Raji (cell line): ENCODE results near the gene PAK4.

Experiments used
- POLR2A ChIP-seq: IDR thresholded peaks from 2 replicates; pipeline ENCODE4 v1.6.1; 2011; ENCODE audit warnings: low read depth, low read length, control low read depth; ENCODE audit not compliant: insufficient read depth

Gene PAK4

DNA sequence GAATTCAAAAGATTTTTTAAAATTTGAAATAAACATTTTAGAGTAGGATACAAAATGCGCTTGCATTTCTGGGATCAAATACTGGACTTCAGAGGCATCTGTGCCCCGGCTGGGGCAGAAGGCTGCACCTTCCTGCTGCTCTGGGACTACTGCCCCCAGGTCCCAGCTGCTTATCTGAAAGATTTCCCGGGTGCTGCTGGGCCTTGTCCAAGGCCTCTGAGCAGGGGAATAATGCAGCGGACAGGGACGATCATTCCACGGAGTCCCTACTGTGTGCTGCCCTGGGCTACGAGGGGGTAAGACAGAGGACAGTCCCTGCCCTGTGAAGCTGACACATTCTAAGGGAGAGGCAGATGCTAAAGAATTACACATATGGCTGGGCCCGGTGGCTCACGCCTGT, 38.0 kb downstream of the PAK4 start:
- TF ChIP-seq POLR2A = no peak

DNA sequence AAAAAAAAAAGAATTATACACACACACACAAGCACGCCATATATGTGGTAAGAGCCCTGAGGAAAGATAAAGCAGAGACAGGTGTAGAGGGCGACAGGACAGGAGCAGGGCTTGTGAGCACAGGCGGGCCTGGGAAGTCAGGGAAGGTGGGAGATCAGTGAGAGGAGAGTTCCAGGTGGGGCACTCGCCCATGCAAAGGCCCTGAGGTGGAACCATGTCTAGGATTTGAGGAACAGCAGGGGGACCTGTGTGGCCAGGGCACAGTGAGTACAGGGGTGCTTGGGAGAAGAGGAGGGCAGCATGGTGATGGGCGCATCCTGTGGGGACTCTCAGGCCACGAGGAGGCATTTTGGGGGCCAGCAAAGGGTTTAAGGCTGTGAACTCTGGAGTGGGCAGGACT, 38.7 kb downstream of the PAK4 start:
- TF ChIP-seq POLR2A = no peak

DNA sequence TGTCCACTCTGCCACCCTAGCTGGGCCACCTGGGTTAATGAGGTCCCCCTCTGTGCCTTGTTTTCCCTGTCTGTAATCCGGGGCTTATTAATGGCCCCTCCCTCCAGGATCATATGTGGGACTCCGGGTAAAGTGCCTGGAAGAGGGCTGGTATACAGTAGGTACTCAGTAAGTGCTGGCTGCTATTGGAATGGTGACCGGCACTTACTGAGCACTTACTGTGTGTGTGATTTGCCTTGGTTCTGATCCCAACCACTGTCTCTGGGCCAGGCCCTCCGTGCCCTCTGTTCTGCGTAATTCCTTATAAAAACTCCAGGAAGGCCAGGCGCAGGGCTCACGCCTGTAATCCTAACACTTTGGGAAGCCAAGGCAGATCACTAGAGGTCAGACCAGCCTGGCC, 40.3 kb downstream of the PAK4 start:
- no peak for TF ChIP-seq POLR2A

DNA sequence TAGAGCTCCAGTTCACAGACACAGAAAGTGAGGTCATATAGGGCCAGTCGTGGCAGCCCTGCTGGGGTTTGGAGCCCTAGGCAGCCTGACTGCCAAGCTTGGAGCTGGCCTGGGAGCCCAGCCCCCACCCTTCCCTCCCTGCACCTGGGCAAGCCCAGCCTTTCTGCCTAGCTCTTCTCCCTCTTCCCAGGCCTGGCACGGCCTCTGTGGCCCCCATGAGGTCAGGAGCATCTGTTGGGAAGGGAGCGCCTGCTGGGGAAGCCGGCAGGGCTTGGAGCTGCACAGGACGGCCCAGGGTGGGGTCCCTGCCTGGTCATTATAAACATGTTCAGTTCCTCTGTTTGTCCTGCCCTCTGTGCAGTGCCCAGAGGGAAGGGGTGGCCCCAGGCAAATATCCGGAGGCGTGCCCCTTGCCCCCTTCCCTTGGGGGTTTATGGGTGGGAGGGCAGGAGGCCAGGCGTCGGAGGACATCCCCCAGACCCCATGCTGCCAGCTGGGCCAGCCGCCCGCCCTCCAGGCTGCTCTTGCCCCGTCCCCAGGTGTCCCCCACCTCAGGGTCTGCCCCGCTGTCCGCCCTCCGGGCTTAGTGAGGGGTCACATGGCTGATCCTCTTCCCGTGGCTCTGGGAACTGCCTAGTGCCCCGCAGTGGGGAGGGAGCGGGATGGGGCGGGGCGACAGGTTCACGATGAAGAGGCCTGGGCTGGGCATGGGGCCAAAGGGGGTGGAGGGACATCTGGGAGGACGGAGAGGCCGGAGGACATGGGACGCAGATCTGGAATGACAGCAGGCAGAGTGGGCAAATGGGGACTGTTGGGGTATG, 41.2 kb downstream of the PAK4 start:
- TF ChIP-seq POLR2A = no peak

DNA sequence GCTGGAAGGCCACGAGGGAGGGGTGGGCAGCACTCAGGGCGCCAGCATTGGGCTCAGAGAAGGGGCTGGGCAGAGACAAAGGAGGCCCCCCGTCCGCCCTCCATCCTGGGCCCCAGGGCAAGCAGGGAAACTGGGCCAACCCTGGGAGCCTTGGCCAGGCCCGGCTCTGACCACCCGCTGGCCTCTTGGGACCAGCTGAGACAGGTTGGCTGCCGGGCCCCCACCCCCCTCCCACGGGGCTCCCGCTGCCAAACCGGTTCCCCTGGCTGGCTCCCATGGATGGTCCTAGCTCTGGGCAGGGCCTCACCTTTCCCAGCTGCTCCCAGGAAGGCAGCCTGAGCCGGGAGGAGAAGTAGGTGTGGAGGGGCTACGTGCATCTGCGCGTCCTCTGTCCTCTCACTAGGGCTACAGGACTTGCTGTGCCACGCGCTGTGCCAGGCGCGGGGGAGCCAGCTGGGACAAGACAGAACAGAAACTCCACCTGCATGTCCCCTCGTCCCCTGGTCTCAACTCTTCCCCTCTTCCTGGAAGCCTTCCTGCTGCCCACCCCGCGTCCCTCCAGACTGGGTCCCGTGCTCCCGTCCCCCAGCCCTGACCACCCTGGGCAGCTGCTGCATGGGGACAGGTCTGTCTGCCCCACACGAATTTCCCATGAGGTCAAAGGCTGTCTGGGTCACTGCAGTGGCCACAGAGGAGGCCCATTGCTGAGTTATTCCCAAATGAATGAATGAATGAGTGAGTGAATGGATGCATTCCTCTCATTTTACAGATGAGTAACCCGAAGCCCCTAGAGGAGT, 42.1 kb downstream of the PAK4 start:
- TF ChIP-seq POLR2A = no peak

DNA sequence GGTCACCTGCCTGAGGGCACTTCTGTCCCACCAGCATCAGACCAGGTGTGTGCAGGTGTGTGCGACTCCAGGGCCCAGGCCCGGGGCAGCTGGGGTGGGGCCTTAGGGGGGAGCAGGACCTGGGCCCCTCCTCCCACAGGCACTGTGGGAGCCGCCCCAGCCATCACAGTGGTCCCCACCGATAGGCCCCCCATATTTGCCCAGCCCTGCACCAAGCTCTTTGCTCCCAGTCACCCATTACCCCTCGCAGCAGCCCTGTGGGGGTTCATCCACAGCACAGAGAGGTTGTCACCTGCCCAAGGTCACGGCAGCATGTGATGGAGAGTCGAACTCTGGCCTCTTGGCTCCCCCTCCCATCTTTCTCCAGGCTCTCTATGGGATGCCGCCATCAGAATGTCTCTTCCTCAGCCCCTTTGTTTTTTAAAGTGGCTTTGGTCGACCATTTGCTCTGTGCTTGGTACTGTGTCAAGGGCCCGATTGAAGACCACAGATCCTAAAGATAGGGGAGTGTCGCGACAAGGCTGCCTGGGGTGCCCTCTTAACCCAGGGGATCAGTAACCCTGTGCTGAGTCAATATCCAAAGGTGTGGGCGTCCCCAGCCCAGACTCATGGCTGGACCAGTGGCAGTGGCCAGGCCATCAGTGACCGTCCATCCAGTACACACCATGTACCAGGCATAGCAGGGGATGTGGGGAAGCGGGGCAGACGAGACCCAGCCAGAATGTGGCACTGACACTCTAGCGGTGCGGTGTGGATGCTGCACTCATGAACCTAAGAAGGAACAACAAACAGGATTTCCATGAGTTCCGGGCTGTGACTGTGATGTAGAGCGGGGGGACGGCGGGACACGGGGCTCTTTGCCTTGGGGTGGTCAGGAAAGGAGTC, 42.9 kb downstream of the PAK4 start:
- no peak for TF ChIP-seq POLR2A

DNA sequence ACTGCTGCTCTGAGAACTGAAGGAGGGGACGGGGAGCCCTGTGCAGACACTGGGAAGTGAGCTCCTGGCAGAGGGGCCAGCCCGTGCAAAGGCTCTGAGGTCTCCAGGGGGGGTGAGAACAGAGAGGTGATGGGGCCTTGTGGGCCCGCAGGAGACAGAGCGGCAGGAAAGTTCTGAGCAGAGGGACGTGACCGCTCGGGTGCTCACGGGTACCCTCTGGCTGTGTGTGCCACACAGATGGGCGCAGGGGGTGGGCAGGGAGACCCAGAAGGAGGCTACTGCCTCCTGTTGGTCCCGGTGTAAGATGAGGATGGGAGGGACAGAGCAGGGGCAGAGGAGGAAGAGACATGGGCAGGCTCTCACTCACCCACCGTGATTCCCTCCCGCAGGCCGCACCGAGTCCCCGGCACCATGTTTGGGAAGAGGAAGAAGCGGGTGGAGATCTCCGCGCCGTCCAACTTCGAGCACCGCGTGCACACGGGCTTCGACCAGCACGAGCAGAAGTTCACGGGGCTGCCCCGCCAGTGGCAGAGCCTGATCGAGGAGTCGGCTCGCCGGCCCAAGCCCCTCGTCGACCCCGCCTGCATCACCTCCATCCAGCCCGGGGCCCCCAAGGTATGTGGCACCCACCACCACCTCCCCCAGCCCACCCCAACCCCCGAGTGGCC, 43.7 kb downstream of the PAK4 start:
- no peak for TF ChIP-seq POLR2A

DNA sequence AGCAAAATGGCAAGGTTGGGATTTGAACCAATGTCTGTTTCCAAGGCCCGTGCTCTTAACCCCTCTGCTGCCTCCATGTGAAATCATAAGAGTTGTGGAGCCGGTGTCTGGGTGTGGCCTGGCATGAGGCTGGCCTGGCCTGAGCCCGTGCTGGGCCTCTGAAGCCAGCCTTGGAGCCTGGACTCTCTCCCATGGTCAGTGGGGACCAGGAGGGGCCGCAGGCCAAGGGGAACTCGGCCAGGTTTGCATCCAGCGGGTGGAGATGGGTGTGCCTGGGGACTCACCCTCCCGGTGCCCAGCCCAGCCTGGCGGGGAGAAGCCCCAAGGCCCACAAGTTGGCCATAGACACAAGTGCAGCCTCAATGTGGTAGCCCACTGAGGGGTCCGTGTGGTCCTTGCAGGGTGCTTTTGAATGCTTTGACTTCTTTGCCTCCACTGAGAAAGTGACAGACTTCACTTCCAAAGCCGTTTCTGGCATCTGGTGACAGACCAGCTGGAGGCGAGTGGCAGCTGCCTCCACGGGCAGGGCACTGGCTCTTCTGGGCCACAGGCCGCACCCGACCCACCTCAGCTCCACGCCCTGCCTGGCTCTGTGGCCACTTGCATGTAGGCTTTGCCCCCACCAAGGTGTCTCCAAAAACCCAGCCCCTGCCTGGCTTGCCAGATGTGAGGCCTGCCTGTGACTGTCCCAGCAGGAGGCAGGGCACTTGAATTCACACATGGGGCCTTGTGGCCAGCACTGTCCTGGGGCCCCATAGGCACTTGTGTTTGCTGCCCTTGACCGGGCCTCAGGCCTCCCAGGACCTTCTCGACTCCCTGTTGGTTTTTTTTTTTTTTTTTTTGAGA, 45.0 kb downstream of the PAK4 start:
- TF ChIP-seq POLR2A = no peak

DNA sequence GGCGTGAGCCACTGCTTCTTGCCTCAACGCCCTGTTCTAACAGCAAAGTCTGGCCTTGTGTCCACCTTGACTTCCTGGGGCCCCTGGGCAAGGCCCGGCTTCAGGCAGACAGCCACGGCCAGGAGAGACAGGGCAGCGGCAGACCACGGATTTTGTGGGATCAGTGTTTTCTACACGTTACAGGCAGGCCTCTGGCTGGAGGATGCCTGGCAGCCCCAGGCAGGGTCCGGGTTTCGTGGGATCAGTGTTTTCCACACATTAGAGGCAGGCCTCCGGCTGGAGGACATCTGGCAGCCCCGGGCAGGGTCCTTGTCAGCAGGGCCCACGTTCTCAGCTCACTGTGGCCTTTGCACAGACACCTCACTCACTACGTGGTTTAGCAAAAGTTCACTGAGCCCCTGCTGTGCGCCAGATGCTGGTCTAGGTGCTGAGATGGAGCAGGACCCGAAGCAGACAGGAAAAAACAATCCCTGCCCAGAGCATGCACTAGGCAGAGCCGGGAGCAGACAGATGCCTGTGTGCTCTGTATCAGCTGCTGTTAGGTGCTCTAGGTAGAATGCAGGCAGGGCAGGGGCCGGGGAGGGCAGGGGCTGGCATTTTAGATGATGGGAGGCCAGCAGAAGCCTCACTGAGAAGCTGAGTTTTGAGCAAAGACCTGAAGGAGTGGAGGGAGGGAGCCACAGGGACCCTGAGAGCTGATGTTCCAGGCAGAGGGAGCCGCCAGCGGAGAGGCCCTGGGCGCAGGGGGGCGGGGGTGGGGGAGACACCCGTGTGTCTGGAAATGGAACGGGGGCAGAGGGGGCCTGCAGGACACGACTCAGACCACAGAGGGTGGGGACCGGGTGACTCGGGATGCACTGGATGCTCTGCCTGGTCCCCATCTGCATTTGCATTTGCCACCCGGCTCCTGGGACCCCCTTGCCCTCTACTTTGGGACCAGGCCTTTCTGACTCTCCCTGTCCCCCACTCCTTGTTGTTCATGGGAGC, 46.2 kb downstream of the PAK4 start:
- TF ChIP-seq POLR2A = no peak

DNA sequence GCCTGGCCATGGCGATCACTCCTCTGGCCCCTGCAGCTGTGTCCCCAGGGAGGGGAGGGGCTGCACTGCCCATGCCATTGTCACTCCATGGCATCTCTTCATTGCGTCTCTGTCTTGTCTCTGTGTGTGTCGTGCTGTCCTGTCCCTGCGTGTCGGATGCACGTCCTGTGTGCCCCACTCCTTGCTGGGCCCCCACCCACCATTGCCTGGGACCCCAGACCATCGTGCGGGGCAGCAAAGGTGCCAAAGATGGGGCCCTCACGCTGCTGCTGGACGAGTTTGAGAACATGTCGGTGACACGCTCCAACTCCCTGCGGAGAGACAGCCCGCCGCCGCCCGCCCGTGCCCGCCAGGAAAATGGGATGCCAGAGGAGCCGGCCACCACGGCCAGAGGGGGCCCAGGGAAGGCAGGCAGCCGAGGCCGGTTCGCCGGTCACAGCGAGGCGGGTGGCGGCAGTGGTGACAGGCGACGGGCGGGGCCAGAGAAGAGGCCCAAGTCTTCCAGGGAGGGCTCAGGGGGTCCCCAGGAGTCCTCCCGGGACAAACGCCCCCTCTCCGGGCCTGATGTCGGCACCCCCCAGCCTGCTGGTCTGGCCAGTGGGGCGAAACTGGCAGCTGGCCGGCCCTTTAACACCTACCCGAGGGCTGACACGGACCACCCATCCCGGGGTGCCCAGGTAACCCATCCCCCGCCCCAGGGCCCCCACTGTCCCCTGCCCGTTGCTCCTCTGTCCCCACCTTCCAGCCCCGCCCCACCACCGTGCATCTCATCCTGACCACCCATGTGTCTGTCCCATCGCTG, 47.3 kb downstream of the PAK4 start:
- no peak for TF ChIP-seq POLR2A

DNA sequence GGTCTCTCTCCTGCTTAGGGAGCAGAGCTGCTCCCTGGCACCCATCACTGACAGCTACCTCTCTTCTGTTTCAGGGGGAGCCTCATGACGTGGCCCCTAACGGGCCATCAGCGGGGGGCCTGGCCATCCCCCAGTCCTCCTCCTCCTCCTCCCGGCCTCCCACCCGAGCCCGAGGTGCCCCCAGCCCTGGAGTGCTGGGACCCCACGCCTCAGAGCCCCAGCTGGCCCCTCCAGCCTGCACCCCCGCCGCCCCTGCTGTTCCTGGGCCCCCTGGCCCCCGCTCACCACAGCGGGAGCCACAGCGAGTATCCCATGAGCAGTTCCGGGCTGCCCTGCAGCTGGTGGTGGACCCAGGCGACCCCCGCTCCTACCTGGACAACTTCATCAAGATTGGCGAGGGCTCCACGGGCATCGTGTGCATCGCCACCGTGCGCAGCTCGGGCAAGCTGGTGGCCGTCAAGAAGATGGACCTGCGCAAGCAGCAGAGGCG, 48.0 kb downstream of the PAK4 start:
- TF ChIP-seq POLR2A = no peak

DNA sequence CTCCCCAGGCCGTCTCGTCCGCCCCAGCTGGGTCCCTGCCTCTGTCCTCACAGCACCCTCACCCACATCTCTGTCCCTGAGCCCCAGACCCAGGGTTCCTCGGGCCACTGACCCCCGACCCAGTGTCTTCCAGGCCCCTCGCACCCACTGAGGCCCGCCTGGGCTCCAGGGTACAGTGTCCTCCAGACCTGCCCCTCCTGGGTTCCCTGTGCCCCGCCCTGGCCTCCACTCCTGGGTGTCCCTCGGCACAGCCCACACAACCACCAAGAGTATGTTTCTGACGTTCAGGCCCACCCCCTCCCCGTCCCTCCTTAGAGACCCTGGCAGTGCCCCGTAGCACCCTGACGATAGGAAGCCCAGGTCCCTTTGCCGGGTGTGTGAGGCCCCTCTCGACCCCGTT, 48.6 kb downstream of the PAK4 start:
- no peak for TF ChIP-seq POLR2A
